ENCODE measurements around the gene PSAP. TPM values are rescaled to one million over a fixed set of nuclear protein-coding genes. Genes with fewer than 3 reads are reported as not detected.
A peak's percentile ranks its signal among the peaks of the same experiment; 100 is the strongest.

Gene PSAP
- total and polyA plus RNA-seq, 4 donors, result 496 to 1,828 (median 1,097) TPM

DNA sequence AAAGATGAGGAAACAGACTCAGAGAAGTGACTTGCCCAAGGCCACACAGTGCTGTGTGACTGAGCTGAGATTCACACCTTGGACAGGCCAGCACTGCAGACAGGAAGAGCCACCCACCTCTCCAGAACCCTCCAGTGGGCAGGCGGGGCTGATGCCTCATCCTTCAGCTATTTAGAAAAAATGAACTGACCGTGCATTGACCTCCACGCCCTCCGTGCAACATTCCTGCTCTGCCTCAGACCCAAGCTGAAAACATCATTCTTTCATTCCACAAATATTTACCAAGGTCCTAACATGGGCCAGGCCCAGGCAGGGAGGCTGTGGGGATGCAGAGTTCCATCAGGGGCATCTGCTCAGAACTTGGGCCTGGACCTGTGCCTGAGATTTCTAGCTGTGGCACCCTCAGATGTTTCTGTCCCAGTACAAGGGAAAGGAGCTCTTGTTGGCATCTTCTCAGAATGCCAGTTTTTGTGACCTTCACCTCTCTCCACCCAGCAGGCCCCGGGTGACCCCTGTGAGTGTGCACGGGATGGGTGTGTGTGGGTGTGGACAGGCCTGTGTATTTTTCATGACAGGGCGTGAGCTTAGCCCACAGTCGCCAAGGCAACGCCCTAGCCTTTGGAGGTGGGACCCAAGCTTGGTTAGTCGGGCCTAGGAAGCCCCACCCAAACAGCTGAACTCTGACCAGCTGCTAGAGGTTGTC lies 84.2 kb downstream of the PSAP start:
- H3K4me1 ChIP-seq (ENCODE audit: control insufficient read depth in 5 of 5, insufficient read depth in 5 of 5, low read length in 5 of 5), result peaks cover 0 to 60% (median 15%) of the 10 kb centered on the region in 5 donors
- peaks cover 0 to 2% (median 0%) of the 10 kb centered on the region in 4 donors for H3K36me3 ChIP-seq (ENCODE audit: control insufficient read depth in 4 of 4, insufficient read depth in 4 of 4, low read length in 4 of 4)
- H3K4me3 ChIP-seq, result no peak overlapping the region

More for the DNA sequence above, 84.2 kb downstream of the PSAP start:
- no peaks in the 10 kb centered on the region for H3K9me3 ChIP-seq (ENCODE audit: control insufficient read depth in 4 of 4, insufficient read depth in 3 of 4, low read length in 3 of 4)
- TF ChIP-seq, protein P1, sequence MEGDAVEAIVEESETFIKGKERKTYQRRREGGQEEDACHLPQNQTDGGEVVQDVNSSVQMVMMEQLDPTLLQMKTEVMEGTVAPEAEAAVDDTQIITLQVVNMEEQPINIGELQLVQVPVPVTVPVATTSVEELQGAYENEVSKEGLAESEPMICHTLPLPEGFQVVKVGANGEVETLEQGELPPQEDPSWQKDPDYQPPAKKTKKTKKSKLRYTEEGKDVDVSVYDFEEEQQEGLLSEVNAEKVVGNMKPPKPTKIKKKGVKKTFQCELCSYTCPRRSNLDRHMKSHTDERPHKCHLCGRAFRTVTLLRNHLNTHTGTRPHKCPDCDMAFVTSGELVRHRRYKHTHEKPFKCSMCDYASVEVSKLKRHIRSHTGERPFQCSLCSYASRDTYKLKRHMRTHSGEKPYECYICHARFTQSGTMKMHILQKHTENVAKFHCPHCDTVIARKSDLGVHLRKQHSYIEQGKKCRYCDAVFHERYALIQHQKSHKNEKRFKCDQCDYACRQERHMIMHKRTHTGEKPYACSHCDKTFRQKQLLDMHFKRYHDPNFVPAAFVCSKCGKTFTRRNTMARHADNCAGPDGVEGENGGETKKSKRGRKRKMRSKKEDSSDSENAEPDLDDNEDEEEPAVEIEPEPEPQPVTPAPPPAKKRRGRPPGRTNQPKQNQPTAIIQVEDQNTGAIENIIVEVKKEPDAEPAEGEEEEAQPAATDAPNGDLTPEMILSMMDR (IDR thresholded peaks at IDR 0.05; ENCODE audit: control extremely low read depth, extremely low read depth), result no peak
- DNase-seq (peak; percentile 33 to 49 (median 38)), ATAC-seq (ENCODE audit: insufficient read depth, low FRiP score) (peak; percentile 64)
- H3K9ac ChIP-seq (ENCODE audit: insufficient read depth in 1 of 2, low read length in 2 of 2), result no peak overlapping the region
- peak overlapping the region; percentile 80 to 92 for H3K27ac ChIP-seq (ENCODE audit: low read depth in 1 of 2, low read length in 1 of 2)
- 28 to 64% methylated on average over 10 of the region's 10 CpGs for WGBS, 2 donors
- H3K27me3 ChIP-seq (ENCODE audit: control insufficient read depth in 3 of 3, insufficient read depth in 3 of 3, low read length in 2 of 3), result no peaks in the 10 kb centered on the region

Small RNA genes within 50 kb of the gene (small RNA-seq; reads per million reads assigned to genes)
- gene MIR7152 (ENCODE audit: low replicate concordance), result not detected
- gene RNU7-38P (ENCODE audit: low replicate concordance), result not detected

Other genes with a start within 250 kb of the PSAP start
- gene C10orf105, start 131.5 kb downstream of the PSAP start, total RNA-seq, result under 1 TPM; 0.14 to 0.58 TPM
- under 1 TPM; 0.20 to 0.34 TPM for gene C10orf105, start 131.5 kb downstream of the PSAP start, polyA plus RNA-seq
- gene VSIR, start 77.7 kb downstream of the PSAP start, total RNA-seq, result 100 to 1,000 TPM in 1 of 2 donors, 10 to 100 TPM in 1; 55.2 to 114 TPM
- gene VSIR, start 77.7 kb downstream of the PSAP start, polyA plus RNA-seq, result 100 to 1,000 TPM in 1 of 2 donors, 10 to 100 TPM in 1; 32.3 to 244 TPM
- gene CHST3, start 113.1 kb upstream of the PSAP start, total RNA-seq, result 10 to 100 TPM; 10.7 to 13.7 TPM
- 1 to 10 TPM; 2.2 to 5.2 TPM for gene CHST3, start 113.1 kb upstream of the PSAP start, polyA plus RNA-seq
- gene SPOCK2, start 237.3 kb upstream of the PSAP start, total RNA-seq, result 100 to 1,000 TPM in 1 of 2 donors, 10 to 100 TPM in 1; 24.1 to 103 TPM
- 10 to 100 TPM; 34.1 to 86.0 TPM for gene SPOCK2, start 237.3 kb upstream of the PSAP start, polyA plus RNA-seq